ENCODE results near the gene RBM28. TPM values are rescaled to one million over a fixed set of nuclear protein-coding genes. Genes with fewer than 3 reads are reported as not detected.
"Not testable (repeated sequence)": the region's sequence is repeated elsewhere in the genome, so short reads cannot be mapped to it uniquely, and the experiment has no call there.

Gene RBM28
- total RNA-seq, 1 experiment from 2014 or later: 52.7 TPM

DNA sequence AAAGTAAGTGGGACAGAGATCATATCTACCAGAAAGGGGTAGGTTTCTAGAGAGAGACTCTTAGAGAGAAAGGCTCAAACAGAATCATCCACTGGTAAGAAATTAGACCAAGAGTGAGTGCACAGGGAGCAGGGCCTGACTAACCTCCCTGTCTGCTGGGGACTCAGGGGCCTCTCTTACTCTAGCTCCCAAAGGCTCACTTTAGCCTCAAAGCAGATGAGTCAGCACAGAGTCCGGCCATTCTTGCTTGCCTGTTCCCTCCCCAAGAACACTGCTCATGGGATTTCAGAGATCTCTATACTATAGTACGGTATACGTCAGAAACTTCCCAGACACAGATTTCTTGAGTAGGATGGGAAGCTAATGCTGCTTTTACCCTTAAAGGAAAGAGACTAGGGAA, 32.7 kb downstream of the RBM28 start:
- no peak for DNase-seq (ENCODE audit: low read depth, low spot score)
- in situ Hi-C loops (cut with HindIII; ENCODE audit: low pct_unique_long_range_greater_than_20kb, low sequenced_read_pairs): no loop called here

DNA sequence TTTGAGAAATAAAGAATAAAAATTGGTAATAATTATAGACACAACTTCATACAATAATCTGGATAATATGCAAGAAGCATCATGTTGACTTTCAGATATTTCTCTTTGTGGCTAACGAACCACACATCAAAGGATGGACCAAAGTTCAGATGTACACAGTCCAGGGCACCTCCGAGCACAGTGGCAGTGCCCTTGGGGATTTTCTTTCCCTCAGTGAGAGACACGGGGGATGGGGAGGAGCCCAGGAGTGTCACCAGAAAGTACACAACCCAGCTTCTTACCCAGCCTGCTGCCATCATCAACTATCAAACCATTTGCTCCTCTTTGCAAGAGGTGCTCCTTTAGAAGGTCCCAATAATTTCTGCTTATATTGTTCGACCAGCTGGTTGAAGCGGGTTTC, 33.2 kb downstream of the RBM28 start:
- no peak for DNase-seq (ENCODE audit: low read depth, low spot score)
- in situ Hi-C loops (cut with HindIII; ENCODE audit: low pct_unique_long_range_greater_than_20kb, low sequenced_read_pairs): no loop called here

GRCh38 chr7:128309976-128310375, 33.7 kb downstream of the RBM28 start:
- in situ Hi-C loops (cut with HindIII; ENCODE audit: low pct_unique_long_range_greater_than_20kb, low sequenced_read_pairs): no loop called here
- DNase-seq (ENCODE audit: low read depth, low spot score): no peak

- DNase-seq (ENCODE audit: low read depth, low spot score): no peak
- in situ Hi-C loops (cut with HindIII; ENCODE audit: low pct_unique_long_range_greater_than_20kb, low sequenced_read_pairs): no loop called here
Measured at GRCh38 chr7:128309124-128309523, 34.6 kb downstream of the RBM28 start.

GRCh38 chr7:128307061-128307460, 36.6 kb downstream of the RBM28 start:
- DNase-seq (ENCODE audit: low read depth, low spot score): peak; percentile 25
- in situ Hi-C loops (cut with HindIII; ENCODE audit: low pct_unique_long_range_greater_than_20kb, low sequenced_read_pairs): no loop called here

DNA sequence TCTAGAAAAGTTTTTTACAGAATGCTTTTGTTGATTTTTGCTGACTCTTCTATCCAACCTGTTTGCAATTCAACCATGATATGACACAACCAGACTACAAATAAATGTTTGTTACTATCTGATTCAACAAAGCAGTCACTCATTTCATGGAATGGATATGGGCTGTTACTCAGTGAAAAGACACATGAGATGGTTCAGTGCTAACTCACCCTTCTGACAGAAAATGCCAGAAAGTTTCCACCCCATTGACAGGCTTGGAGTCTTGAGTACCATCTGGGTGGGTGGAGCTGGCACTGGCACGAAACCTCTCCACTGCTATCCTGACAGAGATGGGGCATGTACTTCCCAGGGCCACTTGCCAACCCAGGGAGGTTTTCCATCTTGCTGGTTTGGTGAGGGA, 39.5 kb downstream of the RBM28 start:
- in situ Hi-C loops (cut with HindIII; ENCODE audit: low pct_unique_long_range_greater_than_20kb, low sequenced_read_pairs): no loop called here
- DNase-seq (ENCODE audit: low read depth, low spot score): peak; percentile 74

GRCh38 chr7:128303643-128304042, 40.1 kb downstream of the RBM28 start:
- in situ Hi-C loops (cut with HindIII; ENCODE audit: low pct_unique_long_range_greater_than_20kb, low sequenced_read_pairs): no loop called here
- no peak for DNase-seq (ENCODE audit: low read depth, low spot score)

GRCh38 chr7:128303133-128303532, 40.6 kb downstream of the RBM28 start:
- in situ Hi-C loops (cut with HindIII; ENCODE audit: low pct_unique_long_range_greater_than_20kb, low sequenced_read_pairs): no loop called here
- DNase-seq (ENCODE audit: low read depth, low spot score): no peak

GRCh38 chr7:128302139-128302538, 41.6 kb downstream of the RBM28 start:
- in situ Hi-C loops (cut with HindIII; ENCODE audit: low pct_unique_long_range_greater_than_20kb, low sequenced_read_pairs): no loop called here
- no peak for DNase-seq (ENCODE audit: low read depth, low spot score)

GRCh38 chr7:128299109-128299607, 44.5 kb downstream of the RBM28 start:
- DNase-seq (ENCODE audit: low read depth, low spot score): no peak
- in situ Hi-C loops (cut with HindIII; ENCODE audit: low pct_unique_long_range_greater_than_20kb, low sequenced_read_pairs): no loop called here

DNA sequence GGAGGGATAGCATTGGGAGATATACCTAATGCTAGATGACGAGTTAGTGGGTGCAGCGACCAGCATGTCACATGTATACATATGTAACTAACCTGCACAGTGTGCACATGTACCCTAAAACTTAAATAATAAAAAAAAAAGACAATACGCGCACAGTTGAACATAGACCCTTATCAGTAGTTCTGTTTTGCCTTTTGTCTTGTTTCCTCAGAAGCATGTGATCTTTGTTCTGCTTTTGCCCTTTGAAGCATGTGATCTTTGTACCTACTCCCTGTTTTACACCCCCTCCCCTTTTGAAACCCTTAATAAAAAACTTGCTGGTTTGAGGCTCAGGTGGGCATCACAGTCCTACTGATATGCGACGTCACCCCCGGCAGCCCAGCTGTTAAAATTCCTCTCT, 45.7 kb downstream of the RBM28 start:
- DNase-seq (ENCODE audit: low read depth, low spot score); in situ Hi-C loops (cut with HindIII; ENCODE audit: low pct_unique_long_range_greater_than_20kb, low sequenced_read_pairs): not testable (repeated sequence)

DNA sequence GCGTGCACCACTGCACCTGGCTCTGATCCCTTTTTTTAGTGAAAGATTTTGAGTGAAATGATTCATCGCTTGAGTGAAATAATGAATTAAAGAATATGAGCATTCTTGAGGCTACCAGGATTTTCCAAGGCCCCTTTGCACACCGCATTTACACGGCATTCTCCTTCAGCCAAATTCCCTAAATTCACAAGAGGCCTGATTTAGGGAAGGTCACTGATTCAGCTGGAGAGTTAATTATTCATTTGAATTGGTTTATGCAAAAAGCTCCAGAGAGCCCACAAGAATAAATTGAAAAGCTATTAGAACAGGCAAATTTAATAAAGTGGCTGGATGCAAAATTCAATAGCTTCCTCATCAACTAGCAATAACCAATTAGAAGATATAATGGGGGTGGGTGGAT, 56.2 kb downstream of the RBM28 start:
- in situ Hi-C loops (cut with HindIII; ENCODE audit: low pct_unique_long_range_greater_than_20kb, low sequenced_read_pairs): no loop called here
- no peak for DNase-seq (ENCODE audit: low read depth, low spot score)

DNA sequence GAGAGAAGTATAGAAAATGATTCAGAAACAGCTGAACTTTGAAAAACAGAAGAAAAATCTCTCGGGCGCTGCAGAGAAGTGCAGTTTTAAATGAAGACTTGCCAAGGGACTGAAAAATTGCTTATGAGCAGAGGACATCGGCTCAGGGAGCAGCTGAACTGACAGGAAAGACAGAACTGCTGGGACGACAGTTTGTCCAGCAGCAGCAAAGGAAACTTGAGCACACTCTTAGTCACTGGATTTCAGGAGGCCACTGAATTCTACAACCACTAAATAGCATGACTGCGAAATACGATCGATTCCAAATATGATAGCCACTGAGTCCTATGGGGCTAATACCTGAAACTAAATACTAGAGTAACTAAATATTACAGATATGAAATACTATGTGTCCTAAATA, 59.6 kb downstream of the RBM28 start:
- in situ Hi-C loops (cut with HindIII; ENCODE audit: low pct_unique_long_range_greater_than_20kb, low sequenced_read_pairs): no loop called here
- no peak for DNase-seq (ENCODE audit: low read depth, low spot score)

DNA sequence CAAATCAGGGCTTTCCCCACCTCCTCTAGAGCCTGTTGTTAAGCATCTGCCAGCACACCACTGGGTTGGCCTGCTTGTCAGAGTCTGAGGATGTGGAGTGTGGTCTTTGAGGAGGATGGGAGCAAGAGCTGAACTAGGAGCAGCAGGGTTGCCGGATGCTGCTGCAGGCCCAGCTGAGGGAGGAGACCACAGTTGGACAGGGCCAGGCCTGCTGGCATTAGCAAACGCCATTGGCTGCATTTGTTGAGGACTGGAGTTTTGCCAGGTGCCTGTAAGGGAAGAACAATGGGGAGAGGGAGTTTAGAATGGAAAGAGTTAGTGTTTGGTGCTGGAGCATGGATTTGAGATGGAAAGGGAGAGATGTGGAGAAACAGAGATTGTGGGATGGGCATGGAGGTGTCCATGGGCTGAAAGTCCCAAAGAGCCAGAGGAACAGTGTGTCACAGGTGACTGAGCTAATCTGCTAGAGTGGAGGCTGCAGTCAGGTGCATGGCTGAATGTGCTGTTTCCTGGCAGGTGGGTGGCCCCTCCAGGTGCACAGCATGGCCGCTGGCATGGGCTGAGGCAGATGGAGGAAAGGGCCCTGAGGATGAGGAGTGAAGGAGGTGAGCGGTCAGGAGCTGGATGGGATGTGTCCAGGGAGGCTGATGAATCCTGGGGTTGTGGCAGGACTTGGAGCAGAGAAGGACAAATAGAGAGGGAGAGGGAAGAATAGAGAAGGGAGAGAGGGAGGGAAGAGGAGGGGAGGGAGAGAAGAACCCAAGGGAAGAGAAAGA, 61.9 kb downstream of the RBM28 start:
- no peak for DNase-seq (ENCODE audit: low read depth, low spot score)
- in situ Hi-C loops (cut with HindIII; ENCODE audit: low pct_unique_long_range_greater_than_20kb, low sequenced_read_pairs): no loop called here

DNA sequence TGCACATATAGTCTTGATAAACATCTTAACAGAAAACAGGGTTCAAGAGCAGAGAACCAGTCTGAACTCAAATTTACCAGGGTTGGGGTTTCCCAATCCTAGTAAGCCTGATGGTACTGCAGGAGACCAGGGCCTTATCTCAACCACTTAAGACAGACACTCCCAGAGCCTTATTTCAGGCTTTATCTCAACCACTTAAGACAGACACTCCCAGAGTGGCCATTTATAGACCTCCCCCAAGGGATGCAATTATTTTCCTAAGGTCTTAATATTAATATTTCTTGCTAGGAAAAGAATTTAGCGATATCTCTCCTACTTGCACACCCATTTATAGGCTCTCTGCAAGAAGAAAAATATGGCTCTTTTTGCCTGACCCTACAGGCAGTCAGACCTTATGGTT, 63.3 kb downstream of the RBM28 start:
- in situ Hi-C loops (cut with HindIII; ENCODE audit: low pct_unique_long_range_greater_than_20kb, low sequenced_read_pairs): not testable (repeated sequence)

GRCh38 chr7:128279124-128279713, 64.5 kb downstream of the RBM28 start:
- DNase-seq (ENCODE audit: low read depth, low spot score): no peak
- in situ Hi-C loops (cut with HindIII; ENCODE audit: low pct_unique_long_range_greater_than_20kb, low sequenced_read_pairs): no loop called here

More for the DNA sequence above, 63.3 kb downstream of the RBM28 start:
- DNase-seq (ENCODE audit: low read depth, low spot score): not testable (repeated sequence)

GRCh38 chr7:128278366-128278765, 65.3 kb downstream of the RBM28 start:
- DNase-seq (ENCODE audit: low read depth, low spot score): no peak
- in situ Hi-C loops (cut with HindIII; ENCODE audit: low pct_unique_long_range_greater_than_20kb, low sequenced_read_pairs): no loop called here

- DNase-seq (ENCODE audit: low read depth, low spot score): no peak
- in situ Hi-C loops (cut with HindIII; ENCODE audit: low pct_unique_long_range_greater_than_20kb, low sequenced_read_pairs): no loop called here
Measured at GRCh38 chr7:128275681-128276080, 68.0 kb downstream of the RBM28 start.

All from SK-MEL-5 (cell line).